Chondrocyte (in vitro differentiated cells): ENCODE data around the gene RNF213. TPM values are rescaled to one million over a fixed set of nuclear protein-coding genes. Genes with fewer than 3 reads are reported as not detected.

Experiments
- DNase-seq: peaks from one replicate; pipeline ENCODE4 v3.0.0; 2021; ENCODE audit warnings: mixed read lengths, low spot score
- H3K27ac Mint-ChIP-seq: one replicate; pipeline ENCODE4 v1.8.0; 2021; ENCODE audit warnings: mild to moderate bottlenecking, moderate library complexity, mixed read lengths; ENCODE audit not compliant: unreplicated experiment
- H3K27me3 Mint-ChIP-seq: 2 replicates; pipeline ENCODE4 v1.8.0; 2021; ENCODE audit warnings: low read depth, mixed read lengths
- H3K36me3 Mint-ChIP-seq: 2 replicates; pipeline ENCODE4 v1.8.0; 2021; ENCODE audit warnings: low read depth, mixed read lengths
- H3K4me1 Mint-ChIP-seq: 2 replicates; pipeline ENCODE4 v1.8.0; 2021; ENCODE audit warnings: low read depth, mild to moderate bottlenecking, mixed read lengths
- H3K4me3 Mint-ChIP-seq: one replicate; pipeline ENCODE4 v1.8.0; 2021; ENCODE audit warnings: mild to moderate bottlenecking, moderate library complexity, mixed read lengths; ENCODE audit not compliant: unreplicated experiment
- H3K9me3 Mint-ChIP-seq: 2 replicates; pipeline ENCODE4 v1.8.0; 2021; ENCODE audit warnings: low read depth, mixed read lengths
- CTCF ChIP-seq: fragments of 200-600 bp; sonication (generic); IDR thresholded peaks from 2 replicates; pipeline ENCODE4 v1.5.0; 2021; ENCODE audit warnings: antibody characterized with exemption, mild to moderate bottlenecking, moderate library complexity
- total RNA-seq: library from RNA; stranded (reverse); gene quantifications from 3 replicates; pipeline ENCODE4 v1.2.1, GENCODE V29; 2021

Gene RNF213
- total RNA-seq, 1 donor from 2014 or later, result 73.2 TPM

GRCh38 chr17:80424261-80424660, 163.6 kb downstream of the RNF213 start:
- no peaks in the 10 kb centered on the region for H3K9me3 Mint-ChIP-seq
- no peaks in the 10 kb centered on the region for H3K4me1 Mint-ChIP-seq
- no peaks in the 10 kb centered on the region for H3K27me3 Mint-ChIP-seq
- no peak overlapping the region for H3K27ac Mint-ChIP-seq
- H3K4me3 Mint-ChIP-seq, result no peak overlapping the region
- TF ChIP-seq CTCF, result no peak
- peak; percentile 68 for DNase-seq
- no peaks in the 10 kb centered on the region for H3K36me3 Mint-ChIP-seq

- no peaks in the 10 kb centered on the region for H3K27me3 Mint-ChIP-seq
- peaks cover under 1% of the 10 kb centered on the region for H3K36me3 Mint-ChIP-seq
- H3K9me3 Mint-ChIP-seq, result no peaks in the 10 kb centered on the region
- H3K4me1 Mint-ChIP-seq, result no peaks in the 10 kb centered on the region
- peak; percentile 92 for DNase-seq
- H3K4me3 Mint-ChIP-seq, result no peak overlapping the region
- H3K27ac Mint-ChIP-seq, result no peak overlapping the region
- no peak for TF ChIP-seq CTCF
These were observed 164.5 kb downstream of the RNF213 start for GRCh38 chr17:80424878-80425765.

- no peaks in the 10 kb centered on the region for H3K4me1 Mint-ChIP-seq
- no peak overlapping the region for H3K27ac Mint-ChIP-seq
- no peak for TF ChIP-seq CTCF
- H3K27me3 Mint-ChIP-seq, result no peaks in the 10 kb centered on the region
- peak; percentile 68 for DNase-seq
- no peaks in the 10 kb centered on the region for H3K9me3 Mint-ChIP-seq
- H3K36me3 Mint-ChIP-seq, result peaks cover 2% of the 10 kb centered on the region
- no peak overlapping the region for H3K4me3 Mint-ChIP-seq
These were observed 165.3 kb downstream of the RNF213 start for GRCh38 chr17:80425835-80426426.

- peak; percentile 89 for DNase-seq
- Mint-ChIP-seq H3K4me3 (no peak overlapping the region), H3K4me1 (no peaks in the 10 kb centered on the region), H3K36me3 (peaks cover 2% of the 10 kb centered on the region), H3K9me3 (no peaks in the 10 kb centered on the region), H3K27ac (no peak overlapping the region), H3K27me3 (no peaks in the 10 kb centered on the region)
- TF ChIP-seq CTCF, result peak; percentile 98
These were observed 166.1 kb downstream of the RNF213 start for GRCh38 chr17:80426671-80427326.
